Motor neuron (in vitro differentiated cells): Measurements from ENCODE around the gene MPHOSPH6. TPM values are rescaled to one million over a fixed set of nuclear protein-coding genes. Genes with fewer than 3 reads are reported as not detected.

Experiments used
- ATAC-seq, 8 experiments: fragments of 200-7000 bp; cut with Tn5 transposase; replicated peaks in 6 of 8; 2 replicates each; pipeline ENCODE4 v1.8.0; 2021; ENCODE audit warnings: mild to moderate bottlenecking in 8 of 8, moderate library complexity in 8 of 8
- H3K27ac ChIP-seq, 2 donors: fragments of 250-450 bp; sonication (Bioruptor Pico); 2 replicates each; pipeline ENCODE4 v1.9.0; 2021; ENCODE audit warnings: antibody characterized with exemption in 2 of 2, mild to moderate bottlenecking in 2 of 2, moderate library complexity in 1 of 2
- H3K4me1 ChIP-seq, 2 donors: fragments of 250-450 bp; sonication (Bioruptor Pico); replicated peaks in 1 of 2; 2 replicates each; pipeline ENCODE4 v1.6.1; 2021; ENCODE audit warnings: antibody characterized with exemption in 2 of 2, mild to moderate bottlenecking in 2 of 2, moderate library complexity in 1 of 2
- H3K4me3 ChIP-seq, 5 donors: fragments of 250-450 bp; sonication (Bioruptor Pico); 2 replicates each; pipeline ENCODE4 v1.9.0; 2021; ENCODE audit warnings: antibody characterized with exemption in 5 of 5, mild to moderate bottlenecking in 5 of 5, moderate library complexity in 4 of 5
- WGBS, 10 experiments: fragments of 450-650 bp; shearing (Covaris generic); methylation state at CpG; one replicate each; pipeline ENCODE4 v1.0.0; 2022; 5-methylcytosine and 5-hydroxymethylcytosine counted together
- in situ Hi-C, 9 experiments: fragments of 400-800 bp; cut with MboI; loops; one replicate each; pipeline ENCODE4 v1.15.0; 2021; ENCODE audit warnings: low sequenced_read_pairs in 9 of 9, low pct_unique_long_range_greater_than_20kb in 2 of 9; ENCODE audit not compliant: unreplicated experiment in 9 of 9
- total RNA-seq, 8 experiments: library from RNA; unstranded; fragments of 300-600 nt; gene quantifications; 2 replicates each; pipeline versions ENCODE4 v1.2.3 to v1.2.4, GENCODE V29; 2022

Gene MPHOSPH6
- total RNA-seq, 8 experiments from 2014 or later = 24.5 to 37.6 (median 32.4) TPM

DNA sequence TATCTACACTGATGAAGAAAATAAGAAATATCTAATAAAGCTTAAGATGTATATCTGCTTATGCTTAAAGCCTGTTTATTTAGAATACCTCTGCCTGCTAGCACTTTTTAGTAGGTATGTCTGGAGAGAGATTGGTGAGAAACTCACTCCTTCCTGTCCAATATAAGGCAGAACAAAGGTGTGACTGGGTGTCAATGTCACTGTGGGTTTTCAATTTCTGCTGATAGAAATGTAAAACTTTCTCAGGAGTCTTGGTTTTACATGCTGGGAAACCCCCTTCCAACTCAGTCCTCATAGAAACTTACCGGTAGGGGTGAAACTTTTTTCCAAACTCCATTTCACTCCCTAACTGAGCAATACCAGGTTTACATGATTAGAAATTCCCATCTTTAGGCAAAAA, 17.8 kb upstream of the MPHOSPH6 start:
- no peak overlapping the region for H3K4me3 ChIP-seq
- in situ Hi-C loops = no loop called here
- no peak overlapping the region for H3K27ac ChIP-seq
- 29 to 80% (median 63%) methylated on average over 1 of the region's 1 CpG; no CpG with 5 or more reads in 3 of the 10 experiments for WGBS, 10 experiments
- no peak for ATAC-seq
- peaks cover 2 to 6% of the 10 kb centered on the region in 2 donors for H3K4me1 ChIP-seq

DNA sequence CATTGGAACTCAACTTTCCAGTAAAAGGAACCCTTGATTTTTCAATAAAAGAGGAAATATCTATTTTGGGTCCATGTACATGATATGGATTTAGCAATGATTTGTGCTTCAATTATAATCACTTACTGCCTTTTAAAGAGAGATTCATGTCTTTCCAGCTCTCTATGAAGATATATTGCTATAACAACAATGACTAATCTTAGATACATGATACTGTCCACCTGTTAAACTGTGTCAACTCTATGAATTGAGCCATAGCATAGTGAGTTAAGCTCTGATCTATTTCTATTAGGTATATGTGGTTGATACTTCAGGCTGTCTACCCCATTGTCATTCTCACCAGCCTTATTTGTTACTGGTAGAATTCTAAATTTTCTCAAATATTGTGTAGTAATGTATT, 15.0 kb upstream of the MPHOSPH6 start:
- Histone ChIP-seq H3K27ac (no peak overlapping the region), H3K4me3 (no peak overlapping the region), H3K4me1 (peaks cover 2 to 6% of the 10 kb centered on the region in 2 donors)
- in situ Hi-C loops = no loop called here
- no peak for ATAC-seq

DNA sequence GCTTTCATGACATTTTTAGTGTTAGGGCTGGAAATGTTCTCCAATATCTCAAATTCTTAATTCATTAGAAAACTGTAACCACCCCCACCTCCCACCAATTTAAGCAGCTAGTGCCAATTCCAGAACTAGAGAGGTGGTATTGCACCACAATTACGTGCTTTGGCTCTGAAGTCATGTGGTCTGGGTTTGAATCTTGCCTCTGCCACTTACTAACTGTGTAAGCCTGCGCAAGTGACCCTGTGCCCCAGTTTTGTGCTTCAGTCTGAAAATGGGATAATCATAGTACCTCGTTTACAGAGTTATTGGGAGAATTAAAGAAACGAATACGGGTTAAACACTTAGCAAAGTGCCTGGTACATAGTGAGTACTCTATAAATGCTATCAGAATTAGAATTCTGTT, 14.2 kb upstream of the MPHOSPH6 start:
- in situ Hi-C loops = no loop called here
- Histone ChIP-seq H3K4me1 (peaks cover under 1 to 7% of the 10 kb centered on the region in 2 donors), H3K4me3 (no peak overlapping the region), H3K27ac (no peak overlapping the region)
- 52 to 100% (median 92%) methylated on average over 1 to 5 of the region's 5 CpGs; no CpG with 5 or more reads in 1 of the 10 experiments for WGBS, 10 experiments
- no peak for ATAC-seq

DNA sequence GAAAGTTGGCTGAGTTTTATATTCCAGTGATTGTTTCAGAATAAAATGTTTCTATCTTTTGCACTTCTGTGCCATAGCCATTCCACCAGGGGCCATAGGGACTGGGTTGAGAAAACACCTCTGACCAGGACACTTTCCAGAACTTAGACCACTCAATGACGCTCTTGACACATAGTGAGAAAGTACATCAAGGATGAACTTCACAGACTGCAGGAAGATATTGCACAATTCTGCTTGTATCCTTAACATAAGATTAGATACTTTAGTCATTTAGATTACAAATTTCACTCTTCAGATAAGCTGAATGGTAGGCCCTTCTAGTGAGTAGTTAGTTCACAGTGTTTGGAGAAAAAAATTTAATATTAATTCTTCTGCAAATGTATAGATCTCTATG, 13.0 kb upstream of the MPHOSPH6 start:
- 44 to 100% (median 100%) methylated on average over 1 of the region's 1 CpG; no CpG with 5 or more reads in 5 of the 10 experiments for WGBS, 10 experiments
- Histone ChIP-seq H3K4me1 (peaks cover 2 to 8% of the 10 kb centered on the region in 2 donors), H3K27ac (no peak overlapping the region), H3K4me3 (no peak overlapping the region)
- no peak for ATAC-seq
- in situ Hi-C loops = no loop called here

DNA sequence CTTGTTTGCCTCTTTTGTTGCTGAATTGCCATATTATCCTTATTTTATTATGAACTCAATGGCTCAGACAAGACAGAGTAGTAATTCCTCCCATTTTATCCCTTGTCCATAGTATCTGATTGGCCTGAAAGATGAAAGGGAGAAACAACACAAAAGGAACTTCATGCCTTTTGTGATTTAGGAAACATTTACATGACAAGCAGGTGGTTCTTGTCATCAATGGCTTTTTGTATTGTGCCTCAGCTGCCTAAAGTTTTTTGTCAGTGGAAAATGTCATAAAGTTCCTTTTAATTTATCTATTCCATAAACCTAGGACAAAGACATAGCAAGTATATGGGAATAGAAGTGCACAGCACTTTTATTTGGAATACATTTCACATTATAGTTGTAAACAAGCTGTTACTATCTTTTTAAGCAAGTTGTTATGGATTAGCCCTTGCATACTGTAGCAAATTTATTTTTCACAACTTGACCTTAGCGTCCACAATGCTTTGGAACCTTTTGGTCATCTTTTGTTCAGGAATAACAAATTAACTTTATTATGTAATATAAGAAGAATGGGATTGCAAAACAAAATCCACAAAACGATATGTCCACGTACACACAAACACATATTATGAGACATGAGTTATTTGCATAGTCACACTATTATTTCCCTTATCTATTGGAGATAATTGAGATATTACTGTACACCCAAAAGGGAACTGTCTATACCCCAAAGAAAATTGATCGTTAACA, 12.4 kb upstream of the MPHOSPH6 start:
- H3K4me1 ChIP-seq = peaks cover 2 to 8% of the 10 kb centered on the region in 2 donors
- H3K27ac ChIP-seq = no peak overlapping the region
- 23 to 94% (median 69%) methylated on average over 1 to 4 of the region's 4 CpGs; no CpG with 5 or more reads in 1 of the 10 experiments for WGBS, 10 experiments
- in situ Hi-C loops = no loop called here
- no peak overlapping the region for H3K4me3 ChIP-seq
- no peak for ATAC-seq

DNA sequence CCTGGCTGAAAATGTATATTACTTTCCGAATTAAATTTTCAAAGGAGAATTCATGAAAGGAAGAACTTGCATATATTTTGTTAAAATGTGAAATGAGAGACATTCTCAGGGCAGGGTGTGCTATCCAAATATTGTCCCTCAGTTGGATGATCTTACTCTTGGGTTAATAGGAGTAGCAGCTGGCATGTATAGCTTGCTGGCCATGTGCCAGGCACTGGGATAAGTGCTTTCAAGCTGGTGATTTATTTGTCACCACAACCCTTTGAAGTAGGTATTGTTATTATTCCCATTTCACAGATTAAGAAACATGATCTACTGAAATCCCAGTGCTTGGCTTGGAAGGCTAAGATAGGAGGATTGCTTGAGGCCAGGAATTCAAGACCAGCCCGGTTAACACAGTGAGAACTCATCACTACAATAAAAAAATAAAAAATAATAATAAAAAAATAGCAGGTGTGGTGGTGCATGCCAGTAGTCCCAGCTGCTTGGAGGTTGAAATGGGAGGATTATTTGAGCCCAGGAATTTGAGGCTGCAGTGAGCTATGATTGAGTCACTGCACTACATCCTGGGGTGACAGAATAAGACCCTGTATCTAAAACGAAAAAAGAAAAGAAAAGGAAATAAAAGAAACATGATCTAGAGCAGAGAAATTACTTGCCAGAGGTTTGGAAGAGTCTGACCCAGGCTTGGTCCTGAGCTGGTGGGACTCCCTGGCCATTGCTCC, 11.6 kb upstream of the MPHOSPH6 start:
- Histone ChIP-seq H3K4me1 (peaks cover 2 to 8% of the 10 kb centered on the region in 2 donors), H3K4me3 (no peak overlapping the region), H3K27ac (no peak overlapping the region)
- in situ Hi-C loops = no loop called here
- no peak for ATAC-seq
- WGBS, 10 experiments = 0 to 61% (median 25%) methylated on average over 1 to 3 of the region's 3 CpGs; no CpG with 5 or more reads in 2 of the 10 experiments

DNA sequence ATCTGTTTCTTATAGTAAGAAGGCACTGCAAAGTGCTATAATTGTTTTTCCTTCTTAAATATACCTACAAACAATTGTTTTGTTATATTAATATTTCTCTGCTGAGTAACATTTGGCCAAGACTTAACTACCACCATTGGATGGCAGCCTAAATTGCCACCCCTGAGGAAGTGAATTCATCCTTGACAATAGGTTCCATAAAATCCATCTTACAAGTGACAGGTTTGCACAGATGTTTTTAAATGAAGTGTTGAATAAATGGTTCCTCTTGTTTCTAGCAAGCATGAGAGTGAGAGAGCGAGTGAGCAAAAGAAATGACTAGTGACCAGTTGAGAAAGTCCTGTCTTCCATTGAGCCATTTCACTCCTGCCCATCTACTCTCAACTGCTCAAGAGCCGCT, 8.3 kb upstream of the MPHOSPH6 start:
- in situ Hi-C loops = no loop called here
- 45 to 71% (median 57%) methylated on average over 1 to 2 of the region's 2 CpGs; no CpG with 5 or more reads in 4 of the 10 experiments for WGBS, 10 experiments
- no peak for ATAC-seq
- Histone ChIP-seq H3K4me1 (peaks cover 2 to 8% of the 10 kb centered on the region in 2 donors), H3K27ac (no peak overlapping the region), H3K4me3 (no peak overlapping the region)

DNA sequence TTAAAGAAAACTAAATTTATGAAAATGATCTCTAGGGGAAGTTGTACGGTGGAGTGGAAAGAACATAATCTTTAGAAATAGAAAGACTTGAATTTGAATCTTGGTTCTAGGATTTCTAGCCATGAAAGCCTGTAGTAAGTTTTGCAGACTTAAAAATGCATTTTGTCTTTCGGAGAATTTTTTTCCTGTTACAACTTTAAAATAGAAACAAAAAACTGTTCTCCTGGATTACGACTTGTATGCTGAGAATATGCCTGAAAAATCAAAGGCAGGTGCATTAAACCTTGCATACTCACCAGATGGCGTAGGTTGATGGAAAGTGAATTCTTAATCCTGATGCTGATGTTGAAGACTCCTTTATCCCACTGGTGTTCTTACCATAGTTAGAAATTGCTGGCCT, 7.5 kb upstream of the MPHOSPH6 start:
- Histone ChIP-seq H3K4me1 (peaks cover 2 to 8% of the 10 kb centered on the region in 2 donors), H3K4me3 (no peak overlapping the region), H3K27ac (no peak overlapping the region)
- WGBS, 10 experiments = 45 to 100% (median 87%) methylated on average over 1 to 4 of the region's 4 CpGs; no CpG with 5 or more reads in 1 of the 10 experiments
- in situ Hi-C loops = no loop called here
- no peak for ATAC-seq

DNA sequence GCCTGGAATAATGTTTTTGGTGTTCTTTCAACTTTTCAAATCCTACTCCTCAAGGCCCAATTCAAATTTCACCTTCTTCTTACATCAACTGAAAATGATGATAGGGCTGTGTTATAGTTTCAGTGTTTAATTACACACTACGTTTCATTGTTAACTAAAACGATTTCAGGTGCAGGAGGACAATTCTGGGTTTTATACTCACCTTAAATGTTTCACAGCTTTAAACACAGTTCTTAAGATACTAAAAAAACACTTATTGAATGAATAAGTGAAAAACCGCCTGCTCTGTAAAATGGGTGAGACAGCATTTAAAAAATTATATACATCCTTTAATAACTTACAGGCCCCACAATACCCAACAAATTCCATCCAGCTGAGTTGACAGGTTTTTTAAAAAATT, 6.2 kb upstream of the MPHOSPH6 start:
- WGBS, 10 experiments = 51 to 100% (median 89%) methylated on average over 1 to 3 of the region's 3 CpGs
- Histone ChIP-seq H3K27ac (no peak overlapping the region), H3K4me1 (peaks cover 2 to 8% of the 10 kb centered on the region in 2 donors), H3K4me3 (no peak overlapping the region)
- in situ Hi-C loops = no loop called here
- ATAC-seq = no peak

DNA sequence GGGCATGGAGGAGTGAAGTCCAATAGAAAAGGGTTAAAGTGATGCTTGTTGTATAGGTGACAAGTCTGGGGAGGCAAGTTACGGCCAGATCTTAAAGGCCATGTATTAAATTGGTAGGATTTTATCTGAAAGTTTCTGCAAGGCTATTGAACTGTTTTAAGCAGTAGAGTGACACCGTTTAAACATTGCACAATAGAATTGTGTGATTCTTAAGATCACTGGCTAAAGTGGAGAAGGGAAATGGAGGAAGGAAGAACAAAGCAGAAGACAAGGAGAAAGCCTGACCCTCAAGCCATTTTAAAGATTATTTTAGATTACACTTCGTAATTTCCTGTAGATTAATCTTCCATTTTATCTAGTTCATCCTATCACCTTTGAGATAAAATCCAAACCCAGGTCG, 5.6 kb upstream of the MPHOSPH6 start:
- peaks cover 2 to 8% of the 10 kb centered on the region in 2 donors for H3K4me1 ChIP-seq
- 23 to 95% (median 83%) methylated on average over 2 to 4 of the region's 4 CpGs for WGBS, 10 experiments
- no peak for ATAC-seq
- in situ Hi-C loops = no loop called here
- no peak overlapping the region for H3K27ac ChIP-seq
- no peak overlapping the region for H3K4me3 ChIP-seq

DNA sequence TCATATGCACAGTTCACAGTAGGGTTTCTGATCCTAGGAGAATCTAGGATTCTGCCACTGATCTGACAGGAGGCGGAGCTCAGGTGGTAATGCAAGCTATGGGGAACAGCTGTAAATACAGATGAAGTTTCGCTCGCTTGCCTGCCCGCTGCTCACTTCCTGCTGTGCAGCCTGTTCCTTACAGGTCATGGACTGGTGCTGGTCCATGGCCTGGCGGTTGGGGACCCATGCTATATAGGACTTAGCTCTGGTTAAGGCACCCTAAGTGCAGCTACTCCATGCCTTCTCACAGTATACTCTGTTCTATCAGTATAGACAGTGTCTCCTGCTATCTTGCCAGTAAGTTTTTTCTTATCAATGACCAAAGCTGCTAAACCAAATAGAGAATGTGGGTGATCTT, 2.4 kb downstream of the MPHOSPH6 start:
- H3K4me3 ChIP-seq = no peak overlapping the region
- no peak for ATAC-seq
- in situ Hi-C loops = no loop called here
- H3K27ac ChIP-seq = no peak overlapping the region
- 70 to 100% (median 98%) methylated on average over 1 to 5 of the region's 5 CpGs; no CpG with 5 or more reads in 1 of the 10 experiments for WGBS, 10 experiments
- peaks cover 0 to 6% of the 10 kb centered on the region in 2 donors for H3K4me1 ChIP-seq

DNA sequence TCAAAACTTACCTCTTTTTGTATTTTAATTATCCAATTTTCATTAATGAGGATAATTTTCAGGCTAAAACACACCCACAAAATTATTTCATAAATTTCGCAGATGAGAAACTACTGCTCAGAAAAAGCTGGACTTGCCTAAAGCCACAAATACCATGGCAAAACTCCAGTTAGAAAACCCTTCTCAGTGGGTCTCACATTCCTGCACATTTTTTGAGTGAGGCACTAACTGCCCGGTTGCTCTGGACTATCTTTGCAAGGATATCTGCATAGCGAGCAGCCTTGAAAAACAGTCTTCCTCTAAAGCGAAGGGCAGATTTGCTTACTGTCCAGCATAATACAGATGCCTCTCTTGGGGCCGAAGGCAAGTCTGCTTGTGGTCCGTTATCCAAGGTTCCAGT, 9.8 kb downstream of the MPHOSPH6 start:
- in situ Hi-C loops = no loop called here
- H3K27ac ChIP-seq = no peak overlapping the region
- peaks cover 0 to 7% of the 10 kb centered on the region in 2 donors for H3K4me1 ChIP-seq
- no peak for ATAC-seq
- WGBS, 10 experiments = 50 to 100% (median 97%) methylated on average over 1 to 5 of the region's 6 CpGs; no CpG with 5 or more reads in 2 of the 10 experiments
- no peak overlapping the region for H3K4me3 ChIP-seq

DNA sequence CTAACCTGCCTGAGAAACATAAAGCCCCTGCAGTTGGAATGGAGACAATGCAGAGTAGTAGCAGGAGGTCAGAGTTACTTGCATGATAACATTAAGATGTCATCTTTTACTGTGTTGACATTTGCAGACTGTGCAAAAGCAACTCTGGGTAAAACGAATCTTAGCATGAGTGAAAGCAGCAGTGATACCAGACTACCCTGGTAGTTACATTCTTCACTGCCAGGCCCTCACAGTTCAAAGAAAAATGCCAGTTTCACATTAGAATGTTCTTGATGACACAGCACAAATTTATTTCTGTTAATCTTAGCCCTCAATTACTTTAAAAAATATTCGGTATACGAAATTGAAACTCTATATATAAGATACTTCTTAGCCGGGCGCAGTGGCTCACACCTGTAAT, 12.2 kb downstream of the MPHOSPH6 start:
- peak in 6 of 8 experiments; percentile 27 to 53 (median 30) for ATAC-seq
- in situ Hi-C loops = no loop called here
- no peak overlapping the region for H3K4me3 ChIP-seq
- WGBS, 10 experiments = 53 to 97% (median 92%) methylated on average over 2 to 5 of the region's 5 CpGs; no CpG with 5 or more reads in 3 of the 10 experiments
- no peak overlapping the region for H3K27ac ChIP-seq
- peaks cover 0 to 9% of the 10 kb centered on the region in 2 donors for H3K4me1 ChIP-seq
